DMS 273 treated with DMSO at 0.1 percent for 48 hours (cell line): ENCODE data around the gene GPR150.
"Not testable (repeated sequence)": the region's sequence is repeated elsewhere in the genome, so short reads cannot be mapped to it uniquely, and the experiment has no call there.

Experiments used
- DNase-seq: peaks from one replicate; lab custom pipeline; 2025; lab: John Stamatoyannopoulos, UW

The GPR150 gene

GRCh38 chr5:95624368-95624767, 4.5 kb downstream of the GPR150 start:
- DNase-seq: no peak

GRCh38 chr5:95626701-95627100, 6.8 kb downstream of the GPR150 start:
- no peak for DNase-seq

- DNase-seq: no peak
Measured at GRCh38 chr5:95627971-95628810, 8.3 kb downstream of the GPR150 start.

- no peak for DNase-seq
Measured at GRCh38 chr5:95628933-95629332, 9.0 kb downstream of the GPR150 start.

GRCh38 chr5:95630394-95630917, 10.6 kb downstream of the GPR150 start:
- DNase-seq: no peak

GRCh38 chr5:95631255-95631958, 11.5 kb downstream of the GPR150 start:
- no peak for DNase-seq

- DNase-seq: no peak
Measured at GRCh38 chr5:95631991-95632675, 12.2 kb downstream of the GPR150 start.

- not testable (repeated sequence) for DNase-seq
Measured at GRCh38 chr5:95632942-95633341, 13.1 kb downstream of the GPR150 start.

- no peak for DNase-seq
Measured at GRCh38 chr5:95633671-95634070, 13.8 kb downstream of the GPR150 start.

- no peak for DNase-seq
Measured at GRCh38 chr5:95634081-95634480, 14.2 kb downstream of the GPR150 start.

- DNase-seq: no peak
Measured at GRCh38 chr5:95638632-95639031, 18.7 kb downstream of the GPR150 start.

GRCh38 chr5:95641741-95642220, 21.9 kb downstream of the GPR150 start:
- no peak for DNase-seq

GRCh38 chr5:95643152-95643551, 23.3 kb downstream of the GPR150 start:
- no peak for DNase-seq

GRCh38 chr5:95644351-95645042, 24.6 kb downstream of the GPR150 start:
- peak; percentile 53 for DNase-seq

- DNase-seq: not testable (repeated sequence)
Measured at GRCh38 chr5:95646226-95646568, 26.3 kb downstream of the GPR150 start.

- peak; percentile 91 for DNase-seq
Measured at GRCh38 chr5:95646569-95647431, 26.9 kb downstream of the GPR150 start, which contains the start of gene RFESD. RFESD (plus strand) TSS chr5:95646777; CDS start chr5:95652272, 5,495 bp downstream.

GRCh38 chr5:95647886-95648860, 28.3 kb downstream of the GPR150 start:
- no peak for DNase-seq

- no peak for DNase-seq
Measured at GRCh38 chr5:95649274-95649673, 29.4 kb downstream of the GPR150 start.

- no peak for DNase-seq
Measured at GRCh38 chr5:95649842-95650620, 30.1 kb downstream of the GPR150 start.
